SK-N-SH (cell line): ENCODE results near the gene DOCK6. TPM values are rescaled to one million over a fixed set of nuclear protein-coding genes. Genes with fewer than 3 reads are reported as not detected.
A peak's percentile ranks its signal among the peaks of the same experiment; 100 is the strongest.

ENCODE experiments used
- CTCF ChIA-PET: fragments of 300-600, 350-600 bp; formaldehyde crosslinking; extraction: SDS; loops from one replicate; lab custom pipeline; 2021; lab: Yijun Ruan, JAX
- POLR2A ChIA-PET: fragments of 350-600 bp; sonication (Branson Sonifier 250); formaldehyde crosslinking; extraction: SDS; loops from one replicate; lab custom pipeline; 2020; ENCODE audit warnings: antibody characterized with exemption, inconsistent platforms; lab: Yijun Ruan, JAX
- DNase-seq: peaks from one replicate; pipeline ENCODE4 v3.0.0; 2012
- H2AFZ ChIP-seq: fragments of 200-600 bp; sonication (generic); 2 replicates; pipeline ENCODE4 v1.8.1; 2016; ENCODE audit warnings: antibody characterized with exemption, mild to moderate bottlenecking, low read depth
- H3F3A ChIP-seq: fragments of 200-600 bp; sonication (generic); replicated peaks from 2 replicates; pipeline ENCODE3; 2016; ENCODE audit warnings: antibody characterized with exemption, mild to moderate bottlenecking; ENCODE audit not compliant: insufficient read depth
- H3K27ac ChIP-seq, 2 experiments: fragments of 200-500 bp in 1 of 2; fragments of 200-600 bp in 1 of 2; sonication (Bioruptor generic) in 1 of 2; sonication (generic), shearing (Covaris generic) in 1 of 2; 2 replicates each; pipeline versions ENCODE4 v1.5.1 to v1.6.1; 2014 to 2016; ENCODE audit warnings: low read depth in 2 of 2, inconsistent platforms in 1 of 2, low read length in 1 of 2, mild to moderate bottlenecking in 1 of 2, mixed read lengths in 1 of 2
- H3K27me3 ChIP-seq: fragments of 200-600 bp; sonication (generic), shearing (Covaris generic); 2 replicates; pipeline ENCODE4 v1.6.1; 2016; ENCODE audit warnings: mixed run types; ENCODE audit not compliant: insufficient read depth
- H3K36me3 ChIP-seq, 2 experiments: fragments of 200-500 bp in 1 of 2; fragments of 200-600 bp in 1 of 2; sonication (Bioruptor generic) in 1 of 2; sonication (generic) in 1 of 2; replicated peaks in 1 of 2; 2 replicates each; pipeline versions ENCODE3 to v1.5.1; 2014 to 2016; ENCODE audit warnings: low read length in 1 of 2, mild to moderate bottlenecking in 1 of 2; ENCODE audit not compliant: insufficient read depth in 2 of 2, control insufficient read depth in 1 of 2
- H3K4me1 ChIP-seq, 2 experiments: fragments of 200-500 bp in 1 of 2; fragments of 200-600 bp in 1 of 2; sonication (Bioruptor generic) in 1 of 2; sonication (generic), shearing (Covaris generic) in 1 of 2; 2 replicates each; pipeline versions ENCODE4 v1.5.1 to v1.6.1; 2014 to 2016; ENCODE audit warnings: low read depth in 1 of 2, low read length in 1 of 2, mixed run types in 1 of 2; ENCODE audit not compliant: insufficient read depth in 2 of 2, control insufficient read depth in 1 of 2
- H3K4me2 ChIP-seq: fragments of 200-600 bp; sonication (generic), shearing (Covaris generic); 2 replicates; pipeline ENCODE4 v1.6.1; 2017; ENCODE audit warnings: mixed run types
- H3K4me3 ChIP-seq, 2 experiments: fragments of 200-500 bp in 1 of 2; fragments of 200-600 bp in 1 of 2; sonication (Bioruptor generic) in 1 of 2; sonication (generic), shearing (Covaris generic) in 1 of 2; 2 replicates each; pipeline versions ENCODE4 v1.5.1 to v1.8.1; 2014 to 2016; ENCODE audit warnings: low read depth in 2 of 2, inconsistent platforms in 1 of 2, low read length in 1 of 2, mild to moderate bottlenecking in 1 of 2, mixed read lengths in 1 of 2, moderate library complexity in 1 of 2
- H3K79me2 ChIP-seq: fragments of 200-600 bp; sonication (generic); 2 replicates; pipeline ENCODE4 v1.8.1; 2017; ENCODE audit warnings: mild to moderate bottlenecking; ENCODE audit not compliant: insufficient read depth
- H3K9ac ChIP-seq: fragments of 200-600 bp; sonication (generic); 2 replicates; pipeline ENCODE4 v1.6.1; 2017; ENCODE audit warnings: mixed run types
- H3K9me2 ChIP-seq: fragments of 200-600 bp; sonication (generic); 2 replicates; pipeline ENCODE4 v1.6.1; 2017; ENCODE audit warnings: mixed run types
- H3K9me3 ChIP-seq: fragments of 200-600 bp; sonication (generic); 2 replicates; pipeline ENCODE4 v1.6.1; 2017; ENCODE audit warnings: mixed run types, mild to moderate bottlenecking, moderate library complexity
- H4K20me1 ChIP-seq: fragments of 200-600 bp; sonication (generic); 2 replicates; pipeline ENCODE4 v1.6.1; 2017; ENCODE audit warnings: mild to moderate bottlenecking, mixed run types; ENCODE audit not compliant: insufficient read depth
- CHD2 ChIP-seq: fragments of 150-350 bp; IDR thresholded peaks from 2 replicates; pipeline ENCODE4 v1.6.1; 2018; ENCODE audit warnings: low read length; ENCODE audit not compliant: partially characterized antibody
- CTCF ChIP-seq: fragments of 200-600 bp; sonication (generic); IDR thresholded peaks from 2 replicates; pipeline ENCODE4 v1.6.1; 2017; ENCODE audit warnings: antibody characterized with exemption, mild to moderate bottlenecking, moderate library complexity
- ELF1 ChIP-seq: IDR thresholded peaks from 2 replicates; pipeline ENCODE4 v1.4.0; 2012
- EP300 ChIP-seq, 2 experiments: IDR thresholded peaks; 2 replicates each; pipeline versions ENCODE4 v1.4.0 to v1.6.1; 2012; ENCODE audit warnings: borderline replicate concordance in 1 of 2, low read depth in 1 of 2, low read length in 1 of 2
- GABPA ChIP-seq: IDR thresholded peaks from 2 replicates; pipeline ENCODE4 v1.4.0; 2012; ENCODE audit warnings: low read depth, mild to moderate bottlenecking
- IRF3 ChIP-seq: fragments of 150-350 bp; IDR thresholded peaks from 2 replicates; pipeline ENCODE4 v1.6.1; 2016; ENCODE audit warnings: mild to moderate bottlenecking, low read depth, low read length
- JUND ChIP-seq: IDR thresholded peaks from 2 replicates; pipeline ENCODE4 v1.4.0; 2012
- MEF2A ChIP-seq: IDR thresholded peaks from 2 replicates; pipeline ENCODE4 v1.4.0; 2012; ENCODE audit warnings: low read depth, borderline replicate concordance
- NFIC ChIP-seq: IDR thresholded peaks from 2 replicates; pipeline ENCODE4 v1.4.0; 2012; ENCODE audit warnings: borderline replicate concordance
- NRF1 ChIP-seq: IDR thresholded peaks from 2 replicates; pipeline ENCODE4 v1.6.1; 2012; ENCODE audit warnings: low read depth, mild to moderate bottlenecking, low read length
- POLR2AphosphoS5 ChIP-seq: IDR thresholded peaks from 2 replicates; pipeline ENCODE4 v1.6.1; 2012; ENCODE audit warnings: low read depth, low read length
- RAD21 ChIP-seq: IDR thresholded peaks from 2 replicates; pipeline ENCODE4 v1.6.1; 2012; ENCODE audit warnings: mild to moderate bottlenecking, low read length
- RCOR1 ChIP-seq: fragments of 150-350 bp; IDR thresholded peaks from 2 replicates; pipeline ENCODE4 v1.6.1; 2017; ENCODE audit warnings: antibody characterized with exemption, low read length
- REST ChIP-seq: IDR thresholded peaks from 2 replicates; pipeline ENCODE4 v1.6.1; 2012; ENCODE audit warnings: mild to moderate bottlenecking, low read depth, low read length, moderate library complexity
- RXRA ChIP-seq: IDR thresholded peaks from 2 replicates; pipeline ENCODE4 v1.4.0; 2012; ENCODE audit warnings: low read depth, mild to moderate bottlenecking, borderline replicate concordance
- SMC3 ChIP-seq: IDR thresholded peaks from 2 replicates; pipeline ENCODE4 v1.6.1; 2012; ENCODE audit warnings: low read depth, low read length, improper control_type of control experiment
- TEAD4 ChIP-seq: IDR thresholded peaks from 2 replicates; pipeline ENCODE4 v1.4.0; 2012; ENCODE audit warnings: mild to moderate bottlenecking, borderline replicate concordance; ENCODE audit not compliant: insufficient read depth
- USF1 ChIP-seq: IDR thresholded peaks from 2 replicates; pipeline ENCODE4 v1.4.0; 2012; ENCODE audit warnings: low read depth, borderline replicate concordance
- YY1 ChIP-seq: IDR thresholded peaks from 2 replicates; pipeline ENCODE4 v1.4.0; 2012; ENCODE audit warnings: low read depth, mild to moderate bottlenecking
- WGBS: methylation state at CpG from one replicate; pipeline ENCODE4 v1.1.6; 2017; ENCODE audit warnings: low lambda C conversion rate; 5-methylcytosine and 5-hydroxymethylcytosine counted together
- polyA plus RNA-seq, 3 experiments: library from polyadenylated mRNA; depleted of rRNA; stranded (reverse); fragments of >200 nt; gene quantifications; 2 replicates each; pipeline ENCODE4 v1.2.3, GENCODE V29; 2012

Gene DOCK6
- polyA plus RNA-seq, 1 of the 3 experiments (the other 2 are of a cell fraction): 18.3 TPM

GRCh38 chr19:11244846-11245589 lies 17.3 kb downstream of the DOCK6 start:
- no peak overlapping the region for H3K9ac ChIP-seq
- no peaks in the 10 kb centered on the region for H3K79me2 ChIP-seq
- TF ChIP-seq IRF3 (no peak), USF1 (no peak), TEAD4 (no peak), POLR2AphosphoS5 (no peak), RXRA (no peak), NRF1 (no peak), CHD2 (no peak), JUND (no peak), RAD21 (no peak), ELF1 (no peak), EP300 (IDR thresholded peaks at IDR 0.05; ENCODE audit: borderline replicate concordance in 1 of 2, low read depth in 1 of 2, low read length in 1 of 2) (no peak), RCOR1 (no peak)
- CTCF ChIA-PET: interaction anchor here (0.9 to 4.1 kb wide), 5 partner anchors 9 to 237 kb away, joined by 3 to 57 read pairs (median 6); partner anchors contain the start of gene DOCK6
- H3K4me1 ChIP-seq: peaks cover 0 to 4% of the 10 kb centered on the region in 2 experiments; a peak in 1 of 4 replicates
- POLR2A ChIA-PET: no interaction called here
- no peaks in the 10 kb centered on the region for H3K9me3 ChIP-seq
- no peak overlapping the region for H3K4me2 ChIP-seq
- H3F3A ChIP-seq: peaks cover 11% of the 10 kb centered on the region
- H4K20me1 ChIP-seq: no peaks in the 10 kb centered on the region; the same call in 1 of the 2 replicates
- no peaks in the 10 kb centered on the region for H3K9me2 ChIP-seq
- H3K27ac ChIP-seq: no peak overlapping the region
- H2AFZ ChIP-seq: no peak overlapping the region
- no peak for DNase-seq
- no peaks in the 10 kb centered on the region for H3K27me3 ChIP-seq
- peaks cover 4 to 11% of the 10 kb centered on the region in 2 experiments for H3K36me3 ChIP-seq
- 93% methylated on average over 5 of the region's 5 CpGs for WGBS
- H3K4me3 ChIP-seq: no peak overlapping the region

- Histone ChIP-seq H3K4me3 (no peak overlapping the region; a peak in 1 of 4 replicates), H3K27me3 (no peaks in the 10 kb centered on the region), H3K36me3 (peaks cover 2 to 10% of the 10 kb centered on the region in 2 experiments), H3K27ac (no peak overlapping the region), H3K79me2 (no peaks in the 10 kb centered on the region), H2AFZ (0 out of 2 replicates have a peak overlapping the region, but pooled peaks have one; percentile 72), H4K20me1 (no peaks in the 10 kb centered on the region; the same call in 1 of the 2 replicates), H3K9ac (no peak overlapping the region), H3K4me2 (no peak overlapping the region), H3K4me1 (peaks cover 0 to 4% of the 10 kb centered on the region in 2 experiments; a peak in 1 of 4 replicates), H3K9me3 (no peaks in the 10 kb centered on the region), H3K9me2 (no peaks in the 10 kb centered on the region), H3F3A (peaks cover 11% of the 10 kb centered on the region)
- TF ChIP-seq SMC3 (no peak), MEF2A (no peak), CTCF (no peak), IRF3 (no peak), REST (no peak), NFIC (no peak), YY1 (no peak), GABPA (no peak)
- no peak for DNase-seq
- CTCF ChIA-PET: interaction anchor here (0.6 to 4.1 kb wide), 24 partner anchors 10 to 239 kb away, joined by 3 to 57 read pairs (median 4); partner anchors contain the start of genes CCDC159, DOCK6, RGL3 and SWSAP1
- POLR2A ChIA-PET: interaction anchor here (0.7 kb wide), 1 partner anchor 20 kb away, joined by 3 read pairs; no protein-coding TSS in a partner anchor
- WGBS: 97% methylated on average over 6 of the region's 7 CpGs
These were observed 18.5 kb downstream of the DOCK6 start for GRCh38 chr19:11243798-11244169.
